ENCODE data around the gene ENTPD6. TPM values are rescaled to one million over a fixed set of nuclear protein-coding genes. Genes with fewer than 3 reads are reported as not detected.

Gene ENTPD6
- total RNA-seq, 1 experiment from 2014 or later, result 86.6 TPM

DNA sequence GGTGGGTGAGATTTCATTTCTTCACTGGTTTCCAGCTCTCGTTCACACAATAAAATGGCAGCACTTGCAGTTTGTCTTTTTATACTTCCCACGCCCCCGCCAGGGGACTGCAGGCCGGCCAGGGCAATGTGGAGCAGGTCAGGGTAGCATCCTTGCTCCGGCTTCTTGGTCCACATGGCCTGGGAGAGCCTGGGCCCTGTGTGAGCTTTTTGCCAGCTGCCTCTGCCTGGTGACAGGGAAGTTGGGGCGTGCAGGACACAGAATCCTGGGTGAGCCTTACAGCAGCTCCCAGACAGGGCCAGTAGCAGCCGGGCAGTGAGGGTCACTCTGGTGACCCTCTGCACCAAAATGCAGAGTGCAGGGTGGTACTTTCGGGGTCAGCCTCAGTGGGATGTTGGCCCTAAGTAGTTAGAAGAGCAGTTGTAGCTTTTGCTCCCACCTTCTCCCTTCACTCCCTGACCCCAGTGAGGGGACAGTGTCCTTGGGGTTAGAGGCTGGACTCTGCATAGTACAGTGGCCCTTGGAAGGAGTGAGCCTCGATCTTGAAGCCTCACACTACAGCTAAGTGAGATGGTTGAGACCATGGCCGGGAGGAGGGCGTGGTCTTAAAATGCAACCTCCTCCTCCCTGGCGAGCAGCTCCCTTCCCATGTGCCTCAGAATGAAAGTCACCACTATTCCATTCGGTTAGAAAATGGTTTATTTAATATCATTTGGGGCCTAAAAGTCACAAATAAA is 76.1 kb downstream of the ENTPD6 start:
- Mint-ChIP-seq H3K4me1 (ENCODE audit: low read depth, unreplicated experiment) (no peaks in the 10 kb centered on the region), H3K27ac (ENCODE audit: unreplicated experiment) (no peak overlapping the region), H3K4me3 (ENCODE audit: unreplicated experiment) (no peak overlapping the region), H3K36me3 (ENCODE audit: insufficient read depth, unreplicated experiment) (peaks cover 31% of the 10 kb centered on the region), H3K9me3 (ENCODE audit: unreplicated experiment) (no peaks in the 10 kb centered on the region), H3K27me3 (ENCODE audit: insufficient read depth, unreplicated experiment) (no peaks in the 10 kb centered on the region)
- no peaks in the 10 kb centered on the region for H3K9me3 ChIP-seq
- CTCF ChIA-PET, result no interaction called here
- POLR2A ChIA-PET, result no interaction called here
- intact Hi-C loops (cut with micrococcal nuclease; ENCODE audit: unreplicated experiment), result no loop called here
- H3K27me3 ChIP-seq (replicated peaks; ENCODE audit: control insufficient read depth, insufficient read depth, low read length), result no peaks in the 10 kb centered on the region
- TF ChIP-seq, protein P1, sequence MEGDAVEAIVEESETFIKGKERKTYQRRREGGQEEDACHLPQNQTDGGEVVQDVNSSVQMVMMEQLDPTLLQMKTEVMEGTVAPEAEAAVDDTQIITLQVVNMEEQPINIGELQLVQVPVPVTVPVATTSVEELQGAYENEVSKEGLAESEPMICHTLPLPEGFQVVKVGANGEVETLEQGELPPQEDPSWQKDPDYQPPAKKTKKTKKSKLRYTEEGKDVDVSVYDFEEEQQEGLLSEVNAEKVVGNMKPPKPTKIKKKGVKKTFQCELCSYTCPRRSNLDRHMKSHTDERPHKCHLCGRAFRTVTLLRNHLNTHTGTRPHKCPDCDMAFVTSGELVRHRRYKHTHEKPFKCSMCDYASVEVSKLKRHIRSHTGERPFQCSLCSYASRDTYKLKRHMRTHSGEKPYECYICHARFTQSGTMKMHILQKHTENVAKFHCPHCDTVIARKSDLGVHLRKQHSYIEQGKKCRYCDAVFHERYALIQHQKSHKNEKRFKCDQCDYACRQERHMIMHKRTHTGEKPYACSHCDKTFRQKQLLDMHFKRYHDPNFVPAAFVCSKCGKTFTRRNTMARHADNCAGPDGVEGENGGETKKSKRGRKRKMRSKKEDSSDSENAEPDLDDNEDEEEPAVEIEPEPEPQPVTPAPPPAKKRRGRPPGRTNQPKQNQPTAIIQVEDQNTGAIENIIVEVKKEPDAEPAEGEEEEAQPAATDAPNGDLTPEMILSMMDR (IDR thresholded peaks at IDR 0.05; ENCODE audit: insufficient read depth in 1 of 2, low read depth in 1 of 2, low read length in 1 of 2, severe bottlenecking in 1 of 2, unreplicated experiment in 1 of 2), result no peak
- no peak overlapping the region for H3K4me3 ChIP-seq (ENCODE audit: low read depth, low read length)
- BruUV-seq (replicated peaks), result no TSS peak
- H3K36me3 ChIP-seq (ENCODE audit: control insufficient read depth, insufficient read depth, low read length), result no peaks in the 10 kb centered on the region; the same call in 1 of the 2 replicates
- no peaks in the 10 kb centered on the region for H3K4me1 ChIP-seq
- DNase-seq, result peak in 1 of 2 experiments; percentile 26

DNA sequence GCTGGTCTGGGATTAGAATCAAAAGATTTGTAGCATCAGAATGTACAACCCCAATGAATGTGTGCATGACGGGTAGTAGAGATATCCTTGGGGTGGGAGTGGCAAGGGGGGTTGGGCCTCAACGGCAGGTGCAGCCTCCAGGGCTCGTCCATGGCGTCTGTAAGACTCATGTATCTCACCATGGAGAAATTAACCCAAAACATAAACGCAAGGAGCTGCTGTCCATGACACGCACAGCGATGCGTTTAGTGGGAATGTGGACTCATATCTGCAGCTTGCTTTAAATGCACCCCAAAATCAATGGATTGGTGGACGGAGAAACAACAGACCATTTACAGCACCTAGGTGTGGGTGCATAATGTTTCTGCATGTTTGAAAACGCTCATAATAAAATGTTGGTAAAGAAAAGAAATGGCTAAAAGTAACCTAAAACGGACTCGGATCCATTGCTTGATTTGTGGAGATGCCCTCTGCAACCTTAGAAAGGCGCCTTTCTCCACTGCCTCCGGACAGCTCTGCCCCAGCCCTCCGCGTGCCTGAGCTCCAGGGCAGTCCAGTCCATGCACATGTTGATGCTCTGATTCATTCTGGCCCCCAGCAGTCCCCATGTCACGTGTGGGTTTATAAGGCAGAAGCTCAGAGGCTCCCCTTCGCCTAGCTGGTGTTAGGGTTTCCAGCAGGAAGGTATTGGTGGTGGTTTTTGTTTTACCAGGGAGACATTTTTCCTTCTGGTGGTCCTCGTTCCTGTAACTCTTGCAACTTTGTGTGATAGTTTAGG is 76.9 kb downstream of the ENTPD6 start:
- peaks cover 31% of the 10 kb centered on the region for H3K36me3 Mint-ChIP-seq (ENCODE audit: insufficient read depth, unreplicated experiment)
- H3K4me3 Mint-ChIP-seq (ENCODE audit: unreplicated experiment), result no peak overlapping the region
- no peaks in the 10 kb centered on the region for H3K9me3 ChIP-seq
- TF ChIP-seq, protein P1 (IDR thresholded peaks at IDR 0.05; ENCODE audit: insufficient read depth in 1 of 2, low read depth in 1 of 2, low read length in 1 of 2, severe bottlenecking in 1 of 2, unreplicated experiment in 1 of 2), result no peak
- no peak overlapping the region for H3K27ac Mint-ChIP-seq (ENCODE audit: unreplicated experiment)
- DNase-seq, result peak in 1 of 2 experiments; percentile 15
- ChIA-PET POLR2A (no interaction called here), CTCF (no interaction called here)
- intact Hi-C loops (cut with micrococcal nuclease; ENCODE audit: unreplicated experiment), result no loop called here
- no peaks in the 10 kb centered on the region for H3K4me1 Mint-ChIP-seq (ENCODE audit: low read depth, unreplicated experiment)
- no peaks in the 10 kb centered on the region for H3K4me1 ChIP-seq
- H3K4me3 ChIP-seq (ENCODE audit: low read depth, low read length), result no peak overlapping the region
- no TSS peak for BruUV-seq (replicated peaks)
- no peaks in the 10 kb centered on the region for H3K9me3 Mint-ChIP-seq (ENCODE audit: unreplicated experiment)
- H3K36me3 ChIP-seq (ENCODE audit: control insufficient read depth, insufficient read depth, low read length), result no peaks in the 10 kb centered on the region; the same call in 1 of the 2 replicates
- no peaks in the 10 kb centered on the region for H3K27me3 Mint-ChIP-seq (ENCODE audit: insufficient read depth, unreplicated experiment)
- H3K27me3 ChIP-seq (replicated peaks; ENCODE audit: control insufficient read depth, insufficient read depth, low read length), result no peaks in the 10 kb centered on the region

DNA sequence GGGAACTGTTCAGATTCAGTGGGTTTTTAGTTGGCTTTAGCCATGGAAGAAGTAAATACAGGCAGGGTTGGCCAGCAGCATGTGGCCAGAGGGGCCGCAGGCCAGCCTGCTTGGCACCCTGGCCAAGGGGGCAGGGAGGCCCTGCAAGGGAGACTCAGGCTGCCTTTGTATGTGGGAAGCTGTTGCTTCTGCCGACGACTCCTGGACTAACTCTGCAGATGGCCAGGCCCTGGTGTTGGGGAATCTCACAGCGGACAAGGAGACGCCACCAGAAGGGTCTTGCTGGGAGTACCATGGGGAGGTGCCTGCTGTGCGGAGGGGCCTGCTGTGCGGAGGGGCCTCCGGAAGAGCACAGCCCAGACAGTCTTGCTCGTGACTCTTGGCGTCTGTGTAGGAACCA is 77.5 kb downstream of the ENTPD6 start:
- TF ChIP-seq, protein P1 (IDR thresholded peaks at IDR 0.05; ENCODE audit: insufficient read depth in 1 of 2, low read depth in 1 of 2, low read length in 1 of 2, severe bottlenecking in 1 of 2, unreplicated experiment in 1 of 2), result no peak
- Mint-ChIP-seq H3K4me3 (ENCODE audit: unreplicated experiment) (no peak overlapping the region), H3K27me3 (ENCODE audit: insufficient read depth, unreplicated experiment) (no peaks in the 10 kb centered on the region), H3K9me3 (ENCODE audit: unreplicated experiment) (no peaks in the 10 kb centered on the region), H3K36me3 (ENCODE audit: insufficient read depth, unreplicated experiment) (peaks cover 31% of the 10 kb centered on the region), H3K27ac (ENCODE audit: unreplicated experiment) (no peak overlapping the region), H3K4me1 (ENCODE audit: low read depth, unreplicated experiment) (no peaks in the 10 kb centered on the region)
- H3K4me3 ChIP-seq (ENCODE audit: low read depth, low read length), result no peak overlapping the region
- H3K4me1 ChIP-seq, result no peaks in the 10 kb centered on the region
- DNase-seq, result peak in 1 of 2 experiments; percentile 20
- intact Hi-C loops (cut with micrococcal nuclease; ENCODE audit: unreplicated experiment), result no loop called here
- CTCF ChIA-PET, result no interaction called here
- no peaks in the 10 kb centered on the region for H3K27me3 ChIP-seq (replicated peaks; ENCODE audit: control insufficient read depth, insufficient read depth, low read length)
- POLR2A ChIA-PET, result no interaction called here
- H3K36me3 ChIP-seq (ENCODE audit: control insufficient read depth, insufficient read depth, low read length), result no peaks in the 10 kb centered on the region; the same call in 1 of the 2 replicates
- H3K9me3 ChIP-seq, result no peaks in the 10 kb centered on the region
- BruUV-seq (replicated peaks), result no TSS peak

Data from Caco-2 (cell line).